Heart left ventricle (tissue), 13 donors: ENCODE data around the gene PRKG1.

Experiments
- CTCF ChIP-seq, 12 donors: fragments of 200-600 bp; sonication (generic) in 4 of 12; IDR thresholded peaks; one replicate each; pipeline versions ENCODE4 v1.5.0 to v1.8.0; 2018 to 2022; ENCODE audit warnings: antibody characterized with exemption in 12 of 12, mild to moderate bottlenecking in 5 of 12
- POLR2A ChIP-seq, 2 donors: fragments of 450-650 bp; IDR thresholded peaks; one replicate each; pipeline ENCODE4 v1.6.1; 2017; ENCODE audit warnings: antibody characterized with exemption in 2 of 2, mild to moderate bottlenecking in 2 of 2, moderate library complexity in 2 of 2
- donor health status: ischemic (EF 13 %, LVEDD 7.1; RV severe dilation, severe dysfunction).
- donor health status: DM: no; HTN: yes; CAD: no.
- donor health status: DM: no; HTN: no; CAD: no.
- donor health status: ischemic (EF 25% LVEDD 6.9; RV normal size, moderate dysfunction).
- donor health status: ischemic (EF 25% LVEDD 5.7; RV mildly dilated, moderate dysfunction).
- donor health status: ischemic (EF 35%, LVEDD 5.7; RV mildly dilated, moderate dysfunction).
- donor health status: nonischemic (EF 11% LVEDD 7.7; RV severe dilation, severe dysfunction).
- donor health status: DM: yes; HTN: yes; CAD: no.
- donor health status: PGD.
- donor health status: ischemic (EF 29% LVEDD 5.4; RV normal size, mild dysfunction).
- donor health status: nonischemic (EF 23%, LVEDD 6.1; RV moderate dilation, normal function).

- TF ChIP-seq POLR2A (IDR thresholded peaks at IDR 0.05) (no peak), CTCF (IDR thresholded peaks at IDR 0.05) (no peak)
These were observed 1238.6 kb downstream of the PRKG1 start for GRCh38 chr10:52312942-52313255.
